ENCODE measurements around the gene ST7. TPM values are rescaled to one million over a fixed set of nuclear protein-coding genes. Genes with fewer than 3 reads are reported as not detected.

ST7 gene
- total RNA-seq, 1 experiment from 2014 or later, result 38.2 TPM

DNA sequence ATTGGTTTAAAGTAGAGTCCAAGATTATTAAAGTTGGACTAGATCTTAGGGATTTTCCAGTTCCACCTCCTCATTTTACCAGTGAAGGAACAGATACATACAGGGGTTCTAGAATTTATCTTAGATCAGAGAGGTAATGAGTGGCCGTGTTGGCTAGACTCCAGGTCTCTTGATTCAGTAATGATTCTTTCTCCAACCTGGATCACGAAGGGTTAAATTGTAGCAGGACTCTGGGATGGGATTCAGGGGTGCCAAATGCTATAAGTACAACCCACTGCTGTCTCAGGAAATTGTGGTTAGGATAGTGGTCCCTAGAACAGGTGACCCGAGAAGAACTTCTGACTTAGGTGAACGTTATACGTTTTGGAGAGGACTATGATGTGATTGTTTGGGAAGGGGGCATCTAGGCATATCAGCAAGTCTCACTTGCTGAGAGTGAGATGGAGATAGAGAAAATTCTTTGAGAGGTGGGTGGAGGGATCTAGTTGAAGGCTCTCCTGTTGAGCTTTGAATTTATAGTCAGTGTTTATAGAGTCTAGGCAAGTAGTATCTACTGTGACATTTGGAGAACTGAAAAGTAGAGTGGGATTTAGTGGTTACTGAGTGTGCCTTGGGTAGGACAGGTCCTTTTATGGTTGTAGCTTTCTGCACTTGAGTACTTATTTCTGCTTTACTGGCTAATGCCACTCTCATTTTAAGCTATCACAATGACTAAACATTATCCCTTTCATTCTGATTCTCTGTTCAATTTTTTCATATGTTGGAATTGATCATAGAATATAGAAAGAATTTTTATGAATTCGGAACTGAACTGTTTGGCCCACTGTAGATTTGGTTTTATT, 58.3 kb downstream of the ST7 start:
- Histone ChIP-seq H3K9me3 (no peaks in the 10 kb centered on the region), H3K27me3 (replicated peaks; ENCODE audit: control insufficient read depth, insufficient read depth, low read length) (no peaks in the 10 kb centered on the region), H3K36me3 (ENCODE audit: control insufficient read depth, insufficient read depth, low read length) (no peaks in the 10 kb centered on the region), H3K4me3 (ENCODE audit: low read depth, low read length) (no peak overlapping the region), H3K4me1 (peaks cover 4% of the 10 kb centered on the region; the same call in 1 of the 2 replicates)
- Mint-ChIP-seq H3K27ac (ENCODE audit: unreplicated experiment) (no peak overlapping the region), H3K9me3 (ENCODE audit: unreplicated experiment) (no peaks in the 10 kb centered on the region), H3K4me1 (ENCODE audit: low read depth, unreplicated experiment) (no peaks in the 10 kb centered on the region), H3K36me3 (ENCODE audit: insufficient read depth, unreplicated experiment) (no peaks in the 10 kb centered on the region), H3K4me3 (ENCODE audit: unreplicated experiment) (no peak overlapping the region), H3K27me3 (ENCODE audit: insufficient read depth, unreplicated experiment) (no peaks in the 10 kb centered on the region)
- TF ChIP-seq, protein P1, sequence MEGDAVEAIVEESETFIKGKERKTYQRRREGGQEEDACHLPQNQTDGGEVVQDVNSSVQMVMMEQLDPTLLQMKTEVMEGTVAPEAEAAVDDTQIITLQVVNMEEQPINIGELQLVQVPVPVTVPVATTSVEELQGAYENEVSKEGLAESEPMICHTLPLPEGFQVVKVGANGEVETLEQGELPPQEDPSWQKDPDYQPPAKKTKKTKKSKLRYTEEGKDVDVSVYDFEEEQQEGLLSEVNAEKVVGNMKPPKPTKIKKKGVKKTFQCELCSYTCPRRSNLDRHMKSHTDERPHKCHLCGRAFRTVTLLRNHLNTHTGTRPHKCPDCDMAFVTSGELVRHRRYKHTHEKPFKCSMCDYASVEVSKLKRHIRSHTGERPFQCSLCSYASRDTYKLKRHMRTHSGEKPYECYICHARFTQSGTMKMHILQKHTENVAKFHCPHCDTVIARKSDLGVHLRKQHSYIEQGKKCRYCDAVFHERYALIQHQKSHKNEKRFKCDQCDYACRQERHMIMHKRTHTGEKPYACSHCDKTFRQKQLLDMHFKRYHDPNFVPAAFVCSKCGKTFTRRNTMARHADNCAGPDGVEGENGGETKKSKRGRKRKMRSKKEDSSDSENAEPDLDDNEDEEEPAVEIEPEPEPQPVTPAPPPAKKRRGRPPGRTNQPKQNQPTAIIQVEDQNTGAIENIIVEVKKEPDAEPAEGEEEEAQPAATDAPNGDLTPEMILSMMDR (IDR thresholded peaks at IDR 0.05; ENCODE audit: insufficient read depth in 1 of 2, low read depth in 1 of 2, low read length in 1 of 2, severe bottlenecking in 1 of 2, unreplicated experiment in 1 of 2), result no peak
- ChIA-PET POLR2A (no interaction called here), CTCF (no interaction called here)
- intact Hi-C loops (cut with micrococcal nuclease; ENCODE audit: unreplicated experiment), result loop anchor here (1.0 to 5.0 kb wide), 3 partner anchors 23 to 81 kb away; partner anchors contain the start of gene ST7
- DNase-seq, result no peak
- no TSS peak for BruUV-seq (replicated peaks)

DNA sequence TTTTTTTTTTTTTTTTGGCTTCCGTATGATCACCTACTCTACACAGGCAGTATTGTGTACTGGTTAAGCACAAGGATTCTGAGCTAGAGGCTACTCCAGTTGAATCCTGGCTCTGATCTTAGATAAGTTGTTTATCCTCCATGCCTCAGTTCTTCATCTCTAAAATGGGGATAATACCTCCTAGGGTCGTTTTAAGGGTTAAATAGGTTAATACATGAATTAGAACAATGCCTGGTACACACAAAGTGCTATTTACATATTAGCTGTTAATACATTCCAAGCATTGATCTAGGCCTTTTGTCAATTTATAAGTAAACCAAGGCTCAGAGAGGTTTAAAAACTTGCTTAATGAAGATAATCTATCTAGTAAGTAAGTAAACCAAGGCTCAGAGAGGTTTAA, 59.0 kb downstream of the ST7 start:
- Histone ChIP-seq H3K27me3 (replicated peaks; ENCODE audit: control insufficient read depth, insufficient read depth, low read length) (no peaks in the 10 kb centered on the region), H3K4me3 (ENCODE audit: low read depth, low read length) (no peak overlapping the region), H3K9me3 (no peaks in the 10 kb centered on the region), H3K4me1 (peaks cover 4% of the 10 kb centered on the region; the same call in 1 of the 2 replicates), H3K36me3 (ENCODE audit: control insufficient read depth, insufficient read depth, low read length) (no peaks in the 10 kb centered on the region)
- no peaks in the 10 kb centered on the region for H3K9me3 Mint-ChIP-seq (ENCODE audit: unreplicated experiment)
- no peak overlapping the region for H3K27ac Mint-ChIP-seq (ENCODE audit: unreplicated experiment)
- no TSS peak for BruUV-seq (replicated peaks)
- H3K4me1 Mint-ChIP-seq (ENCODE audit: low read depth, unreplicated experiment), result no peaks in the 10 kb centered on the region
- TF ChIP-seq, protein P1 (IDR thresholded peaks at IDR 0.05; ENCODE audit: insufficient read depth in 1 of 2, low read depth in 1 of 2, low read length in 1 of 2, severe bottlenecking in 1 of 2, unreplicated experiment in 1 of 2), result no peak
- H3K4me3 Mint-ChIP-seq (ENCODE audit: unreplicated experiment), result no peak overlapping the region
- no peaks in the 10 kb centered on the region for H3K36me3 Mint-ChIP-seq (ENCODE audit: insufficient read depth, unreplicated experiment)
- H3K27me3 Mint-ChIP-seq (ENCODE audit: insufficient read depth, unreplicated experiment), result no peaks in the 10 kb centered on the region
- intact Hi-C loops (cut with micrococcal nuclease; ENCODE audit: unreplicated experiment), result loop anchor here (1.0 to 5.0 kb wide), 3 partner anchors 23 to 82 kb away; partner anchors contain the start of gene ST7
- ChIA-PET POLR2A (no interaction called here), CTCF (interaction anchor here (0.6 kb wide), 1 partner anchor 115 kb away, joined by 3 read pairs; no protein-coding TSS in a partner anchor)
- no peak for DNase-seq

DNA sequence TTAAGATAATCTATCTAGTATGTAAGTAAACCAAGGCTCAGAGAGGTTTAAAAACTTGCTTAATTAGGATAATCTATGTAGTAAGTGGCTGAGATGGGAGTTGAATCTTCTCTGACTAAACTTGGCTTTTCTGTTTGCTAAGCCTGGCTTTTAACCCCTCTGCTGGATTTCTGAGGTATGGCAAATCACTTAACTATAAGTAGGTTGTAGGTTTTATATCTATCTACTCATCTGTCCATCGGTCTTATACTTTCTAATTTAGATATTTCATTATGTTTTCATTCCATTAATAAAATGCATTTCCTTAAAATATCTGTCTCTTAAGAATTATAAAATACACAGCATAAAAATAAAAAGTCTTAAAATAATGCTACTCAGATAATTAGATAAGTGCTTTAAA, 59.4 kb downstream of the ST7 start:
- no peaks in the 10 kb centered on the region for H3K9me3 Mint-ChIP-seq (ENCODE audit: unreplicated experiment)
- H3K27me3 ChIP-seq (replicated peaks; ENCODE audit: control insufficient read depth, insufficient read depth, low read length), result no peaks in the 10 kb centered on the region
- H3K4me1 ChIP-seq, result peaks cover 4% of the 10 kb centered on the region; the same call in 1 of the 2 replicates
- H3K9me3 ChIP-seq, result no peaks in the 10 kb centered on the region
- H3K36me3 ChIP-seq (ENCODE audit: control insufficient read depth, insufficient read depth, low read length), result no peaks in the 10 kb centered on the region
- BruUV-seq (replicated peaks), result no TSS peak
- peak in 1 of 2 experiments; percentile 34 for DNase-seq
- intact Hi-C loops (cut with micrococcal nuclease; ENCODE audit: unreplicated experiment), result loop anchor here (1.0 to 5.0 kb wide), 3 partner anchors 24 to 82 kb away; partner anchors contain the start of gene ST7
- H3K4me3 Mint-ChIP-seq (ENCODE audit: unreplicated experiment), result no peak overlapping the region
- no peaks in the 10 kb centered on the region for H3K27me3 Mint-ChIP-seq (ENCODE audit: insufficient read depth, unreplicated experiment)
- ChIA-PET CTCF (interaction anchor here (0.6 kb wide), 1 partner anchor 115 kb away, joined by 3 read pairs; no protein-coding TSS in a partner anchor), POLR2A (no interaction called here)
- no peaks in the 10 kb centered on the region for H3K4me1 Mint-ChIP-seq (ENCODE audit: low read depth, unreplicated experiment)
- TF ChIP-seq, protein P1 (IDR thresholded peaks at IDR 0.05; ENCODE audit: insufficient read depth in 1 of 2, low read depth in 1 of 2, low read length in 1 of 2, severe bottlenecking in 1 of 2, unreplicated experiment in 1 of 2), result peak; percentile 39 to 50
- no peak overlapping the region for H3K27ac Mint-ChIP-seq (ENCODE audit: unreplicated experiment)
- no peak overlapping the region for H3K4me3 ChIP-seq (ENCODE audit: low read depth, low read length)
- H3K36me3 Mint-ChIP-seq (ENCODE audit: insufficient read depth, unreplicated experiment), result no peaks in the 10 kb centered on the region
